HG03064 (cell line): ENCODE data around the gene SLC6A6.
A peak's percentile ranks its signal among the peaks of the same experiment; 100 is the strongest.

Source experiments
- ATAC-seq: cut with Tn5 transposase; IDR thresholded peaks from one replicate; pipeline ENCODE4 v1.9.1; 2021; ENCODE audit warnings: low read depth; ENCODE audit not compliant: unreplicated experiment

Gene SLC6A6

GRCh38 chr3:14414846-14415464, 12.5 kb downstream of the SLC6A6 start:
- ATAC-seq = no peak

GRCh38 chr3:14415501-14415900, 13.1 kb downstream of the SLC6A6 start:
- ATAC-seq = no peak

- no peak for ATAC-seq
Measured at GRCh38 chr3:14416453-14416852, 14.0 kb downstream of the SLC6A6 start.

- no peak for ATAC-seq
Measured at GRCh38 chr3:14418296-14419250, 16.2 kb downstream of the SLC6A6 start.

- ATAC-seq = no peak
Measured at GRCh38 chr3:14422016-14422963, 19.9 kb downstream of the SLC6A6 start.

GRCh38 chr3:14423197-14423743, 20.9 kb downstream of the SLC6A6 start:
- no peak for ATAC-seq

GRCh38 chr3:14423963-14424362, 21.6 kb downstream of the SLC6A6 start:
- ATAC-seq = no peak

- no peak for ATAC-seq
Measured at GRCh38 chr3:14424711-14425580, 22.5 kb downstream of the SLC6A6 start.

GRCh38 chr3:14425581-14426304, 23.3 kb downstream of the SLC6A6 start:
- ATAC-seq = peak; percentile 45

GRCh38 chr3:14426305-14426620, 23.9 kb downstream of the SLC6A6 start:
- ATAC-seq = no peak

GRCh38 chr3:14428087-14429033, 26.0 kb downstream of the SLC6A6 start:
- ATAC-seq = no peak

GRCh38 chr3:14429237-14429636, 26.8 kb downstream of the SLC6A6 start:
- ATAC-seq = no peak

GRCh38 chr3:14429640-14430039, 27.2 kb downstream of the SLC6A6 start:
- no peak for ATAC-seq

GRCh38 chr3:14430053-14430452, 27.6 kb downstream of the SLC6A6 start:
- ATAC-seq = no peak

GRCh38 chr3:14430706-14431451, 28.5 kb downstream of the SLC6A6 start:
- no peak for ATAC-seq

- ATAC-seq = peak; percentile 26
Measured at GRCh38 chr3:14431452-14431916, 29.1 kb downstream of the SLC6A6 start.
